Mesendoderm (in vitro differentiated cells): Measurements from ENCODE around the gene MYO1E.

Source experiments
- DNase-seq: peaks from one replicate; pipeline ENCODE4 v3.0.0; 2013
- H2AK5ac ChIP-seq: 2 replicates; pipeline ENCODE4 v1.6.1; 2013; ENCODE audit warnings: low read length, inconsistent platforms
- H2BK120ac ChIP-seq: 2 replicates; pipeline ENCODE4 v1.6.1; 2013; ENCODE audit warnings: low read depth, mild to moderate bottlenecking, low read length, moderate library complexity, mixed read lengths
- H2BK15ac ChIP-seq: replicated peaks from 2 replicates; pipeline ENCODE4 v1.6.1; 2013; ENCODE audit warnings: low read depth, mild to moderate bottlenecking, moderate library complexity
- H2BK5ac ChIP-seq: 2 replicates; pipeline ENCODE4 v1.6.1; 2013; ENCODE audit warnings: low read length, inconsistent platforms
- H3K18ac ChIP-seq: 2 replicates; pipeline ENCODE4 v1.6.1; 2013; ENCODE audit warnings: mild to moderate bottlenecking, low read length, mixed read lengths
- H3K23ac ChIP-seq: one replicate; pipeline ENCODE4 v1.6.1; 2013; ENCODE audit warnings: low read length
- H3K27ac ChIP-seq: 2 replicates; pipeline ENCODE4 v1.5.1; 2013; ENCODE audit warnings: low read depth, mild to moderate bottlenecking, inconsistent platforms, low read length, moderate library complexity
- H3K27me3 ChIP-seq: 2 replicates; pipeline ENCODE4 v1.6.1; 2013; ENCODE audit warnings: low read length, control low read depth, mild to moderate bottlenecking, inconsistent platforms; ENCODE audit not compliant: insufficient read depth, poor library complexity
- H3K36me3 ChIP-seq: 2 replicates; pipeline ENCODE4 v1.6.1; 2013; ENCODE audit warnings: low read length, inconsistent platforms; ENCODE audit not compliant: control insufficient read depth, insufficient read depth
- H3K4ac ChIP-seq: one replicate; pipeline ENCODE4 v1.6.1; 2013; ENCODE audit warnings: low read depth, mild to moderate bottlenecking, low read length, moderate library complexity
- H3K4me1 ChIP-seq: 2 replicates; pipeline ENCODE4 v1.6.1; 2013; ENCODE audit warnings: low read depth, low read length, inconsistent platforms; ENCODE audit not compliant: control insufficient read depth
- H3K4me2 ChIP-seq: 2 replicates; pipeline ENCODE4 v1.6.1; 2013; ENCODE audit warnings: low read length
- H3K4me3 ChIP-seq: 2 replicates; pipeline ENCODE4 v1.5.1; 2013; ENCODE audit warnings: mild to moderate bottlenecking, low read length
- H3K56ac ChIP-seq: one replicate; pipeline ENCODE4 v1.6.1; 2013; ENCODE audit warnings: low read length
- H3K79me1 ChIP-seq: 2 replicates; pipeline ENCODE4 v1.6.1; 2013; ENCODE audit warnings: low read length, inconsistent platforms
- H3K79me2 ChIP-seq: 2 replicates; pipeline ENCODE4 v1.6.1; 2013; ENCODE audit warnings: mild to moderate bottlenecking, low read length; ENCODE audit not compliant: control insufficient read depth, insufficient read depth
- H3K9ac ChIP-seq: 2 replicates; pipeline ENCODE4 v1.6.1; 2013; ENCODE audit warnings: low read length, inconsistent platforms
- H4K5ac ChIP-seq: one replicate; pipeline ENCODE4 v1.6.1; 2013; ENCODE audit warnings: low read length
- H4K8ac ChIP-seq: one replicate; pipeline ENCODE4 v1.6.1; 2013; ENCODE audit warnings: low read depth, mild to moderate bottlenecking, control low read depth, low read length, moderate library complexity
- WGBS: extraction: QIAGEN DNeasy Blood & Tissue Kit; methylation state at CpG from one replicate; pipeline ENCODE4 v1.1.7; 2013; ENCODE audit warnings: low lambda C conversion rate, missing lambda C conversion rate; ENCODE audit not compliant: insufficient coverage; ENCODE audit errors: extremely low coverage; 5-methylcytosine and 5-hydroxymethylcytosine counted together

MYO1E gene

DNA sequence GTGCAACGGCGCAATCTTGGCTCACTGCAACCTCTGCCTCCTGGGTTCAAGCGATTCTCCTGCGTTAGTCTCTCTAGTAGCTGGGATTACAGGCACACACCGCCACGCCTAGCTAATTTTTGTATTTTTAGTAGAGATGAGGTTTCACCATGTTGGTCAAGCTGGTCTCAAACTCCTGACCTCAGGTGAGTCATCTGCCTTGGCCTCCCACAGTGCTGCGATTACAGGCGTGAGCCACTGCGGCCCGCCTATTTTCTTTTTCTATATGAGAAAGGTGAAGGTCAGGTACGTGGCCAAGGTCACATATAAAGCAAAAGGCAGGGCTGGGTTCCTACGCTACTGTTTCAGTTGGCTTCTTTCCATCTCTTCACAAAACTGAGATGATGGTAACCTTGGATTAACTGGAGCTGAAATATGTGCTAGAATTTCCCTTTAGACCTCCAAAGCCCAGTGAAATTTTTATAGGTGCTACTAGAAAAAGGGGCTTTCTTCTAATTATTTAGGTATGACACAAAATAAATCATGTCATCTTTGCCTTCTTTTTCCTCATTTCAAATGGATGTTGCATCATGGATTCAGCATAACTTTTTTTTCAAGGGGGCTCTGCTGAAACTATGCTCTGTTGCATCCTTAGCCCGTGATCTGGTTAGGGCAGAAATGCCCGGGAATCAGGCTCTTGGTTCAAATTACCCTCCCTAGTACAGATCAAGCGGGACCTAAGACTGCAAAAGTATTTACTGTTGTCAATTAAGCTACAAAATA is 68.5 kb downstream of the MYO1E start:
- H2BK120ac ChIP-seq: no peak overlapping the region
- DNase-seq: no peak
- no peak overlapping the region for H3K18ac ChIP-seq
- H3K36me3 ChIP-seq: no peaks in the 10 kb centered on the region
- H3K4me2 ChIP-seq: no peak overlapping the region
- no peak overlapping the region for H3K56ac ChIP-seq
- no CpG with 5 or more reads among the region's 15 CpGs for WGBS
- no peak overlapping the region for H4K5ac ChIP-seq
- no peak overlapping the region for H4K8ac ChIP-seq
- no peaks in the 10 kb centered on the region for H3K79me2 ChIP-seq
- no peak overlapping the region for H2BK5ac ChIP-seq
- no peak overlapping the region for H3K23ac ChIP-seq
- no peaks in the 10 kb centered on the region for H3K79me1 ChIP-seq
- no peak overlapping the region for H2BK15ac ChIP-seq
- H3K27ac ChIP-seq: no peak overlapping the region
- no peak overlapping the region for H2AK5ac ChIP-seq
- no peak overlapping the region for H3K4me3 ChIP-seq
- H3K4me1 ChIP-seq: peaks cover 2% of the 10 kb centered on the region
- H3K4ac ChIP-seq: no peak overlapping the region
- H3K27me3 ChIP-seq: no peaks in the 10 kb centered on the region
- H3K9ac ChIP-seq: no peak overlapping the region

DNA sequence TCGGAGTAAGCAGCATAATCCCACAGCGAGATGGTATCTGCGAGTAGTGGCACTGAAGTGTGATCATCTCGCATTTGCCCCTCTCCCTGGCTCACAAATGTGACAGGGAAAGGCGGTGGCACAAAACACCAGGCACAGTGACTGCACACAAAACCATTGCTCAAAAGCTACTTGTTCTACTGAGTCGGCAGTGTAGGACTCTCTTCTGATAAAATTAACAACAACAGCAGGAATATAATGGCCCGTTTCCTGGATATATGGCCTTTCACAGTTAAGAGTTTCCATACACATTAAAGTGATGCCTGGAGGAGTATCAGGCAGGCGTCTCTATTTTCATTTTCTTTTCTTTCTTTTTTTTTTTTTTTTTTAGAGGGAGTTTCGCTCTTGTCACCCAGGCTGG is 69.0 kb downstream of the MYO1E start:
- H4K5ac ChIP-seq: no peak overlapping the region
- no CpG with 5 or more reads among the region's 9 CpGs for WGBS
- no peak overlapping the region for H3K18ac ChIP-seq
- no peak overlapping the region for H3K56ac ChIP-seq
- DNase-seq: no peak
- no peak overlapping the region for H4K8ac ChIP-seq
- no peak overlapping the region for H3K23ac ChIP-seq
- no peaks in the 10 kb centered on the region for H3K36me3 ChIP-seq
- H2AK5ac ChIP-seq: no peak overlapping the region
- H3K9ac ChIP-seq: no peak overlapping the region
- no peaks in the 10 kb centered on the region for H3K27me3 ChIP-seq
- no peak overlapping the region for H3K27ac ChIP-seq
- H3K4me3 ChIP-seq: no peak overlapping the region
- H2BK5ac ChIP-seq: no peak overlapping the region
- H3K4ac ChIP-seq: no peak overlapping the region
- no peak overlapping the region for H3K4me2 ChIP-seq
- H2BK120ac ChIP-seq: no peak overlapping the region
- H3K79me1 ChIP-seq: no peaks in the 10 kb centered on the region
- H2BK15ac ChIP-seq: no peak overlapping the region
- H3K79me2 ChIP-seq: no peaks in the 10 kb centered on the region
- peaks cover 2% of the 10 kb centered on the region for H3K4me1 ChIP-seq

DNA sequence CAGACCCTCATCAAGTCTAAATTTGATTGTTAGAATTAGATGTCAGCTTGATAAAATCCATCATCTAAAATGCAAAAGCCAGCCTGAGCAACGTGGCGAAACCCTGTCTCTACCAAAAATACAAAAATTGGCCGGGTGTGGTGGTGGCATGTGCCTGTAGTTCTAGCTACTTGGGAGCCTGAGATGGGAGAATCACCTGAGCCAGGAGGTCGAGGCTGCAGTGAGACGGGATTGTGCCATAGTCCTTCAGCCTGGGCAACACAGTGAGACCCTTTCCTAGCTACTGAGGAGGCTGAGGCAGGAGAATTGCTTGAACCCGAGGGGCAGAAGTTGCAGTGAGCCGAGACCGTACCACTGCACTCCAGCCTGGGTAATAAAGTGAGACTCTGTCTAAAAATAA is 69.5 kb downstream of the MYO1E start:
- no peak overlapping the region for H3K27ac ChIP-seq
- H4K8ac ChIP-seq: no peak overlapping the region
- no peak overlapping the region for H2BK5ac ChIP-seq
- no peak overlapping the region for H3K18ac ChIP-seq
- no peak overlapping the region for H3K23ac ChIP-seq
- H3K9ac ChIP-seq: no peak overlapping the region
- no peak overlapping the region for H3K4ac ChIP-seq
- H3K4me2 ChIP-seq: no peak overlapping the region
- peaks cover 6% of the 10 kb centered on the region for H3K4me1 ChIP-seq
- no peaks in the 10 kb centered on the region for H3K36me3 ChIP-seq
- H3K4me3 ChIP-seq: no peak overlapping the region
- no peak overlapping the region for H4K5ac ChIP-seq
- no CpG with 5 or more reads among the region's 8 CpGs for WGBS
- H2BK15ac ChIP-seq: no peak overlapping the region
- H3K79me1 ChIP-seq: no peaks in the 10 kb centered on the region
- H3K27me3 ChIP-seq: no peaks in the 10 kb centered on the region
- no peak overlapping the region for H2BK120ac ChIP-seq
- no peak for DNase-seq
- no peak overlapping the region for H2AK5ac ChIP-seq
- no peaks in the 10 kb centered on the region for H3K79me2 ChIP-seq
- no peak overlapping the region for H3K56ac ChIP-seq

DNA sequence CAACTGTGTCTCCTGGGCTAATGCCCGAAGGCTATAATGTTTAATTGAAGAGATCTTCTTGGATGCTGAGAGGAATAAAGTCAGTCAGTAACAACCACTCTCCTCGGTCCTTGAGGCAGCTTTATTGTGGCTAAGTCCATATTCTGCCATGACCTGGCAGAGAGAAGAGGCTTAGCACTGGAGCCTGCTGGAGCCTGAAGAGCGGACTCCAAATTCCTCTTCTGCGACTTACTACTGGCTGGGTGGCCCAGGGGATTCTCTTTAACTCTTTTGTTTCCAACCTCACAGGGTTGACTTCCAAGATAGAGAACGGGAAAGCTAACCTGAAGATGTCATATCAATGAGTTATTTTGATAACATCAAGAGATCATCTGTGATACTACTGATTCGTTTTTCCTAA is 71.1 kb downstream of the MYO1E start:
- no peak overlapping the region for H2BK15ac ChIP-seq
- H4K8ac ChIP-seq: no peak overlapping the region
- peaks cover 6% of the 10 kb centered on the region for H3K4me1 ChIP-seq
- H3K4me3 ChIP-seq: no peak overlapping the region
- no peak overlapping the region for H2BK5ac ChIP-seq
- H2AK5ac ChIP-seq: no peak overlapping the region
- no peaks in the 10 kb centered on the region for H3K79me2 ChIP-seq
- no peak overlapping the region for H3K9ac ChIP-seq
- no peaks in the 10 kb centered on the region for H3K79me1 ChIP-seq
- no peak overlapping the region for H3K18ac ChIP-seq
- H3K23ac ChIP-seq: no peak overlapping the region
- H3K4me2 ChIP-seq: no peak overlapping the region
- DNase-seq: no peak
- no peak overlapping the region for H3K4ac ChIP-seq
- no peaks in the 10 kb centered on the region for H3K36me3 ChIP-seq
- no peaks in the 10 kb centered on the region for H3K27me3 ChIP-seq
- no peak overlapping the region for H3K27ac ChIP-seq
- H4K5ac ChIP-seq: no peak overlapping the region
- H3K56ac ChIP-seq: no peak overlapping the region
- no peak overlapping the region for H2BK120ac ChIP-seq
- no CpG with 5 or more reads among the region's 6 CpGs for WGBS

DNA sequence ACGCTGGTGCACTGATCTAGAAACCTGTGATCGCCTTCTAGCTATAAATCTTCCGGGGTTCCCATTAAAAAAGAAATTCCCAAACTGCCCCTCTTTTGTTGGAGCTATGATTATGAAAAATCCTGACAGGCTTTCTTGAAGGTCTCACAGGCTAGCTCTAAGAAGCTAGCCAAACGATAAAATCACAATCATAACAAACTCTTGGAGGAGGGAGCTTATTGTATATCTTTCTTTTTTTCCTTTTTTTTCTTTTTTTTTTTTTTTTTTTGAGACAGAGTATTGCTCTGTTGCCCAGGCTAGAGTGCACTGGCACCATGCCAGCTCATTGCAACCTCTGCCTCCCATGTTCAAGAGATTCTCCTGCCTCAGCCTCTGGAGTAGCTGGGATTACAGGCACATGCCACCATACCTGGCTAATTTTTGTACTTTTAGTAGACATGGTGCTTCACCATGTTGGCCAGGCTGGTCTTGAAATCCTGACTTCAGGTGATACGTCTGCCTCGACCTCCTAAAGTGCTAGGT is 72.0 kb downstream of the MYO1E start:
- Histone ChIP-seq H3K18ac (no peak overlapping the region), H2BK5ac (no peak overlapping the region), H3K36me3 (no peaks in the 10 kb centered on the region), H2BK15ac (no peak overlapping the region), H2BK120ac (no peak overlapping the region), H3K4me3 (no peak overlapping the region), H3K4me2 (no peak overlapping the region), H2AK5ac (no peak overlapping the region), H3K23ac (no peak overlapping the region), H3K27ac (no peak overlapping the region), H4K8ac (no peak overlapping the region), H3K9ac (no peak overlapping the region), H3K79me1 (no peaks in the 10 kb centered on the region), H3K4ac (no peak overlapping the region), H4K5ac (no peak overlapping the region), H3K4me1 (peaks cover 6% of the 10 kb centered on the region), H3K27me3 (no peaks in the 10 kb centered on the region), H3K79me2 (no peaks in the 10 kb centered on the region), H3K56ac (no peak overlapping the region)
- no peak for DNase-seq
- WGBS: no CpG with 5 or more reads among the region's 6 CpGs
